ENCODE data around the gene ULK1.

DNA sequence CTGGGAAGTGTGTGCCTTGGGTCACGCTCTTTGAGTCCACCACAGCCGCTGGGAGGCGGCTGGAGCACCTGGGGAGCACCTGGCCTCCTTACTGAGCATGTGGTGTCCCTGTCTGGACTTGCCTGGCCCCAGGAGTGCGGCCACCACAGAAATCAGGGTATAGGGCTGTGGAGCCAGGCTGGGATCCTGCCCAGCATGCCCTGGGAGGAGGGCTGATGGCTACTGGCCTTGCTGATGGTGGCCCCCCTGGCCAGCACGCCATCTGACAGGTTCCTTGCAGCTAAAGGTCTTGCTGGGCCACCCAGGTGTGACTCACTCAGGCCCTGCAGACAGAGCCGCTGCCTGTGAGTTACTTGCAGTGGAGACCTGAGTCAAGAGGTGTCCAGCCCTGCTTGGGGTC lies 6.0 kb downstream of the ULK1 start:
- TF ChIP-seq, protein P1, sequence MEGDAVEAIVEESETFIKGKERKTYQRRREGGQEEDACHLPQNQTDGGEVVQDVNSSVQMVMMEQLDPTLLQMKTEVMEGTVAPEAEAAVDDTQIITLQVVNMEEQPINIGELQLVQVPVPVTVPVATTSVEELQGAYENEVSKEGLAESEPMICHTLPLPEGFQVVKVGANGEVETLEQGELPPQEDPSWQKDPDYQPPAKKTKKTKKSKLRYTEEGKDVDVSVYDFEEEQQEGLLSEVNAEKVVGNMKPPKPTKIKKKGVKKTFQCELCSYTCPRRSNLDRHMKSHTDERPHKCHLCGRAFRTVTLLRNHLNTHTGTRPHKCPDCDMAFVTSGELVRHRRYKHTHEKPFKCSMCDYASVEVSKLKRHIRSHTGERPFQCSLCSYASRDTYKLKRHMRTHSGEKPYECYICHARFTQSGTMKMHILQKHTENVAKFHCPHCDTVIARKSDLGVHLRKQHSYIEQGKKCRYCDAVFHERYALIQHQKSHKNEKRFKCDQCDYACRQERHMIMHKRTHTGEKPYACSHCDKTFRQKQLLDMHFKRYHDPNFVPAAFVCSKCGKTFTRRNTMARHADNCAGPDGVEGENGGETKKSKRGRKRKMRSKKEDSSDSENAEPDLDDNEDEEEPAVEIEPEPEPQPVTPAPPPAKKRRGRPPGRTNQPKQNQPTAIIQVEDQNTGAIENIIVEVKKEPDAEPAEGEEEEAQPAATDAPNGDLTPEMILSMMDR (IDR thresholded peaks at IDR 0.05) = no peak
- TF ChIP-seq POLR2A (IDR thresholded peaks at IDR 0.05) = no peak

Data from ovary (tissue), 3 donors.